K562 (cell line): ENCODE measurements around the gene KISS1R. TPM values are rescaled to one million over a fixed set of nuclear protein-coding genes. Genes with fewer than 3 reads are reported as not detected.
A peak's percentile ranks its signal among the peaks of the same experiment; 100 is the strongest.

ENCODE experiments used
- CBFB ChIP-seq: sonication (generic); formaldehyde crosslinking; IDR thresholded peaks from 2 replicates; pipeline ENCODE4 v1.4.0; 2020; ENCODE audit warnings: mild to moderate bottlenecking, missing genetic modification reagents
- KAT7 ChIP-seq: sonication (generic); formaldehyde crosslinking; IDR thresholded peaks from 2 replicates; pipeline ENCODE4 v1.8.0; 2022; ENCODE audit warnings: missing genetic modification reagents, mild to moderate bottlenecking, borderline replicate concordance
- POLR2A ChIP-seq: fragments of 450-650 bp; conservative IDR thresholded peaks from 2 replicates; pipeline ENCODE4 v1.6.1; 2016
- RBM39 ChIP-seq: fragments of 200-400 bp; formaldehyde crosslinking; optimal IDR thresholded peaks from 2 replicates; pipeline ENCODE3; 2018; ENCODE audit warnings: low read depth, low read length
- ZBTB33 ChIP-seq: sonication (generic); formaldehyde crosslinking; IDR thresholded peaks from 2 replicates; pipeline ENCODE4 v1.8.1; 2023; ENCODE audit warnings: mild to moderate bottlenecking, missing genetic modification reagents
- ZFP36 ChIP-seq: fragments of 150-350 bp; IDR thresholded peaks from 2 replicates; pipeline ENCODE4 v1.6.1; 2018; ENCODE audit warnings: low read length, low read depth; ENCODE audit not compliant: partially characterized antibody
- polyA plus RNA-seq, 8 experiments: library from polyadenylated mRNA; depleted of rRNA in 4 of 8; stranded (reverse) in 5 of 8; unstranded in 3 of 8; fragments of >200 nt; fragmentation: Nextera tagmentation in 2 of 8; fragmentation: Illumina TruSeq in 1 of 8; extraction: Ambion mirVana in 2 of 8; extraction: Trizol in 1 of 8; gene quantifications; 2 replicates each; pipeline versions ENCODE4 v1.2.1 to v1.2.3, GENCODE V29; 2011 to 2014; ENCODE audit warnings: inconsistent platforms in 1 of 8, missing spikeins in 1 of 8
- total RNA-seq, 7 experiments: library from RNA; depleted of rRNA in 6 of 7; stranded (reverse); fragments of >200 nt in 6 of 7; fragmentation: Illumina TruSeq in 2 of 7; extraction: Trizol in 2 of 7; gene quantifications; 2 replicates each; pipeline versions ENCODE4 v1.2.1 to v1.2.3, GENCODE V29; 2011 to 2021; ENCODE audit warnings: low replicate concordance in 1 of 7
- TF ChIP-seq, protein P1 (sequence below): sonication (generic); formaldehyde crosslinking; IDR thresholded peaks from 2 replicates; pipeline ENCODE4 v1.9.0; 2022; ENCODE audit warnings: mild to moderate bottlenecking, missing genetic modification reagents

KISS1R gene
- total and polyA plus RNA-seq, 9 of the 15 experiments (the other 6 are each of a cell fraction or from before 2014, with no cell fraction given): 0.37 to 39.4 (median 2.0) TPM

GRCh38 chr19:947707-948539, 30.8 kb downstream of the KISS1R start (continued):
- TF ChIP-seq, protein P1, sequence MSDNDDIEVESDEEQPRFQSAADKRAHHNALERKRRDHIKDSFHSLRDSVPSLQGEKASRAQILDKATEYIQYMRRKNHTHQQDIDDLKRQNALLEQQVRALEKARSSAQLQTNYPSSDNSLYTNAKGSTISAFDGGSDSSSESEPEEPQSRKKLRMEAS (CRISPR knock-in tag): peak; percentile 59
- no peak for TF ChIP-seq RBM39
- TF ChIP-seq POLR2A: no peak
- no peak for TF ChIP-seq KAT7 (CRISPR knock-in tag)
- peak; percentile 86 for TF ChIP-seq ZBTB33
- TF ChIP-seq CBFB: no peak
- peak; percentile 75 for TF ChIP-seq ZFP36
